HG02840 (cell line): ENCODE results near the gene LRCOL1.

Experiments
- ATAC-seq: cut with Tn5 transposase; IDR thresholded peaks from one replicate; pipeline ENCODE4 v1.9.1; 2021; ENCODE audit warnings: mild to moderate bottlenecking, moderate library complexity, moderate number of reproducible peaks; ENCODE audit not compliant: unreplicated experiment, low FRiP score

Gene LRCOL1

DNA sequence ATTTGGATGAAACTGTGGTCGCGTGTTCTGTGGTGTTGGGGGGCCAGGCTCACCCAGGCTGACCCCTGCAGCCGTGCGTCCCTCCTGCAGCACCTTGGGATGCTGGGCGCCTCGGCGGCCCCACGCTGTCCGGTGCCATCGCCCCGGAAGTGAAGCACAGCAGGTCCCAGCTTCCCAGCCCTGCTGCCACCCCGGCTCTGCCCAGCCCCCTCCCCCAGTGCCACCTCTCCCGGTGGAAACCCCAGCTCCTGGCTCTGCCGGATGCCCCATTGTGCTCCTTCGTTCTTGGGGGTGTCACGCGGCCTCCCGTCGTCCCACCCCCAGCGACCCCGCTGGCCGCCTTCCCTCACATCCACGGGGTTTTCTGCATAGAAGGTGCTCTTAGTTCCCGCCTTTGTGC lies 25.2 kb downstream of the LRCOL1 start:
- ATAC-seq, result no peak

DNA sequence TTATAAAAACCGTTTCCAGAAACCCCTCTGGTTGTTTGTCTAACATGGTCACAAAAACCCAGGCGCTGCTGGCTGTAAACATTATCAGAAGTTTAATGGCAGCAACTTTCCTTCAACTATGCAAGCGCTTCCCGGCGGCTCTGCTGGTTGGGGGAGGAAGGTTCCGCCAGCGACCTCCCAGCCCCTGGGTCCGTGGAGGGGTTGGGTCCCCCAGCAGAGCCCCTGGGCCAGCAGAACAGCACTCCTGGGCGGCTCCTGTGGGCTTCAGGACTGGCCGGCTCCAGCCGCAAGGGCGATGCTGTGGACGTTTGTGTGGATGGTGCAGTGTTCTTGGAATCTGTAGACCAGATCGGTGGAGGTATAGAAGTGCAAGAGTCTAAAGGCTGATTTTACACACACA lies 26.0 kb downstream of the LRCOL1 start:
- ATAC-seq, result no peak

DNA sequence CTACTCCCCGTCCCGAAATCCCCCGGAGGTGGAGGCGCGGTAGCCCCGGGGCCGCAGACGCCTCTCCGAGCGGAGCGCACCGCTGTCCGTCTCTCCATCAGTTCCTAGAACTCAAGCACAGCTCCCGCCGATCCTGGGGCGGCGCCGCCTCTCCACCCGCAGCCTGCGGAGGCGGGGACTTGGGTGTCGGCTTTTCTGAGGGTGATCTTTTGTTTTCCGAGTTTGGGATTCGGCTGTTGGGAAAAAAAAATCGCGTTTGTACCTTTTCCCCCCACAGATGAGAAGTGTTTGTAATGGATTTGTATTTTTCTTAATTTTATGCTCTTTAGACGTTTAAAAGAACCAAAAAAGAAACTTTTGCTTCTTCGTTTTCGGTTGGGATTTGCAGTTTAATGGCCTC lies 26.6 kb downstream of the LRCOL1 start:
- no peak for ATAC-seq

GRCh38 chr12:132583411-132583710 lies 27.0 kb downstream of the LRCOL1 start:
- ATAC-seq, result no peak

GRCh38 chr12:132582582-132583410 lies 27.6 kb downstream of the LRCOL1 start:
- ATAC-seq, result no peak

- no peak for ATAC-seq
Measured at GRCh38 chr12:132582058-132582420, 28.3 kb downstream of the LRCOL1 start.

DNA sequence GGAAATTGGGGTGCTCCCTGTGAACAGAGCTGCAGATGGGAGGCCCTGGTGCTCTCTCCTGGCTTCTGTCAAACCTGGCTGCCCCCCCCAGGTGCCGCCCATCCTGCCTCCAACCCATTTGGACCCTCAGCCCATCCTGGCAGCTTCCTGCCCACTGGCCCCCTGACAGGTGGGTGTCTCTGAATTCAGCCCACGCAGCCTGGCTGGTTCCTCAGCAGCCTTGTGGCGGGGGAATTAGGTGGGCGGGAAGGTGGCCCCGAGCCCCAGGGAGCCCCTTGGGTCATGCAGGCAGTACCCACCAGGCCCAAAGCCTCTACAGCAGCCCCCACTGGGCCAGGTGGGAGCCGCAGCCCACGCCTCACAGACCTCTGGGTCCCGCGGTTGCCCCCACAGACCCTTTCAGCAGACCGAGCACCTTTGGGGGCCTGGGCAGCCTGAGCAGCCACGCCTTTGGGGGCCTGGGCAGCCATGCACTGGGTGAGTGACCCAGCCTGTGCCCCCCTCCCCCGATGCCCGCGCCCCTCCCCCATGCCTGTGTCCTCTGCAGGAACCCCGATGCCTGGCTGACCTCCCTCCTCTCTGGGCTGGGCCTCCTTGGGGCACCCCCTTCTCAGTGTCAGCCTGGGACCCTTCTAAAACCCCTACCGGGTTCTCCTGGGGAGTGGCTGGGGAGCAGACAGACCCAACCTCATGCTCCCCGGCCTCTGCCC lies 28.9 kb downstream of the LRCOL1 start:
- no peak for ATAC-seq

DNA sequence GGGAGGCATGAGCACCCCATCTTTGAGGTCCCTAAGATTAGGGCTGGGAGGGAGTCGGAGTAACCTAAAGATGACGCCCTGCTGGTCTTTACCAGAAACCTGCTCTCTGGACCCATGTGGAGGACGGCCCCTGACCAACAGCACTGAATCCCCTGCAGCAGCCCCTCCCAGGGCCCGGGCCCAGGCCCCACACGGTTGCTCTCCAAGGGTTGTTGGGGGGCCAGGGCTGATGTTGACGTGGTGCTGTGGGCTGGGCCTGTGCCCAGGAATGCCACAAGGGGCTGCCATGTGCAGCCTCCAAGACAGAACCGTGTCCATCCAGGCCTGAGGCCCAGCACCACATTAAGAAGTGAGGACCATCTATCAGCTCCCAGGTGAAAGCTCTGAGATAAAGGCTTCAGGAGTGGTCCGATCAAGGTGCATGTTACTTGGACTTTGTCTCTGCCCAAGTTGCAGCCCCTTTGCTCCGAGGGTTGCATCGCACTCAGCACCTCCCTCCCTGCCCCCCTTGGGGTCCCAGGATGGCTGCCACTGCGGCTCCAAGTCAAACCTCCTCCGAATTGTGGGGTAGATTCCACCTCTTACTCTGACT lies 29.6 kb downstream of the LRCOL1 start:
- ATAC-seq, result no peak

DNA sequence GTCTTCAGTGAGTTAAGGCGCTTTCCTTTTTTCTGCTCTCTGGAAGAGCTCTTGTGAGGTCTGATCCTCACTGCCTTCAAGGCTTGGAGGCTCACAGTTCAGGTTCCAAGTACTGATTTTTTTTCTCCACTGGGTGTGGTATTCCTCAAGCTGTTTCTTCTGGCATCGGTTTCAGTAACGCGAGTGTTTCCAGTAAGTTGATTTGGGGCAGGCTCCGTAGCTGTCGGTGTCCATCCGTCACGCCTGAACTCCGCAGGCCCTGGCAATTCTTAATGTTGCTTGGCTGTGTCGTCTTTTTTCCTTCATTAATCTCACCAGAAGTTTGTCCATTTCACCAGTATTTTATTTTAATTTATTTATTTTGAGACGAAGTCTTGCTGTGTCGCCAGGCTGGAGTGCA lies 30.6 kb downstream of the LRCOL1 start:
- no peak for ATAC-seq

DNA sequence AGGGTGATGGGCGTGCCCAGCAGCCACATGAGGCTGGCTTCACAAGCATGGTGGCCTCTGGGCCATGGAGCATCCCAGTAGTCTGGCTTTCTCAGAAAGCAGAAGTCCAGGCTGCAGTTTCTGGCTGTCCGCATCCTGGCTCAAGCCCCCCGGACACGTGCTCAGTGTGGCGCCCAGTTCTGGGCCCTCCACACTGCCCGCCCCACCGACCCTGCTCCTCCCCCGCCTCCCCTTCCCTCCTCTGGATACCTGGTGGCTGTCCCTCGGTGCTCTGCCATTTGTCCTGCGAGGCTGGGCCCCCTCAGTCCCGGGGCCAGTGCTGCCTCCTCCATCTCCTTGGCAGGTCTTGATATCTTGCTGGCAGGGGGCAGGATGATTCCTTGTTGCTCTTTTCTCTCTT lies 31.6 kb downstream of the LRCOL1 start:
- ATAC-seq, result no peak

GRCh38 chr12:132578118-132578517 lies 32.3 kb downstream of the LRCOL1 start:
- ATAC-seq, result no peak

DNA sequence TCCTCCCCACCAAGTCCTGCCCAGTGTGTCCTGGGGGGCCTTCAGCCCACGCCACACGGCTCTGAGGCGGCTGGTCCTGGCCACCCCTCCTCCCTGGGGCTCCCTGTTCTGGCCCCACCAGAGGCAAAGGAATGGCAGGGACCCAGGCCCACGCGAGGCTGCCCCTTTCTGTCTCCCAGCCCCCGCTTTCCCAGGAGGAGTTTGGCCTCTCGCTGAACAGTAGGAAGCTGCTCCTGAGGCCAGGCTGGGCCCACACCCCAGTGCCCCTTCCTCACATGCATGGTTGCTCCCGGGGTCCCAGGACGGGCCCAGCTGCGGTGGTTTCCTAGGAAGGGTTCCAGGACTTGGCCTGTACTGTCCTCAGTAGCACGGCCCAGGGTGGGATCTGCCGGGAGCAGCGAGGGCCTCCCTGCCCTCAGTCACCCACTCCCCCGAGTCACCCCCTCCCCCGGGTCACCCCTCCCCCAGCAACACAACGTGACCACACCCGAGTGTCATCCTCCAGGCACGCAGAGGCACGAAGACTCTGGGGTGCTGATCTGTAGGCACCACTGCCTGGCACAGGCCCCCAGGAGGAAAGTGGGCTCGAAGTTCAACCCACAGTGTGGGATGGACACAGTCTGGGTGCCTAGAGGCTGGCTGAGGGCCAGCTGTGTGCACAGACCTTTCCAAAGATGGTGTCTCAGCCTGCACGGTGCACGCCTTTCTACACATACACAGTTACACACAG lies 33.0 kb downstream of the LRCOL1 start:
- ATAC-seq, result no peak

DNA sequence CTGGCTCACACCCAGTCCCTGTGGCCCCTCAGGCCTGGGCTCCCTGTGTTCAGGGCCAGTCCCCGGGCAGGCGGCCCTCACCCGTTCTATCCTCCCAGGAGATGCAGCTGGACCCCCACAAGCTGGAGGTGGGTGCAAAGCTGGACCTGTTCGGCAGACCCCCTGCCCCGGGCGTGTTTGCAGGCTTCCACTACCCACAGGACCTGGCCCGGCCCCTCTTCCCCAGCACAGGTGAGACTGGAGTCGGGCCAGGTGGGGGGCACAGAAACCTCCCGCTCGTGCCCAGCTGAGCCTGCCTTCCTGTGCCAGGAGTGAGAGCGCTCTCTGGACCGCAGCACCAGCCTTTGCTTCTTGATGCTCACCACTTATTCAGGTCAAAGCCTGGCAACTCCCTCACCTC lies 33.7 kb downstream of the LRCOL1 start:
- no peak for ATAC-seq

DNA sequence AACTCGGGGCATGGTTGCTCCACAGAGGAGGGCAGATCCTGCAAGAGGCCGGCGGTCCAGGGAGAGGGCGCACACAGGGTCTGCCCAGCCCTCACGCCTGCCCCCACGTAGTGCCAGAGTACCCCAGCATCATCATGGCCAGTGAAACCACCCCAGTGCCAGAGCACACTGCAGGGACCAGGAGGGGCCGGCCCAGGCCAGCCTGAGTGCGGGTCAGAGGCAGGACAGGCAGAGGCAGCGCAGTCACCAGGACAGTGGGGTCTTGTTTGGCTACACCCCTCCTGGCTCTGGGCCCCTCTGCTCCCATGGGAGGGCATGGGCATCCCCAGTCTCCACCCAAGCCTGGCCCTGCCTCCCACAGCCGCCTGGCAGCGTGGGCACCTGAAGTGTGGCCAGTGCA lies 34.7 kb downstream of the LRCOL1 start:
- ATAC-seq, result no peak

- ATAC-seq, result no peak
Measured at GRCh38 chr12:132574271-132574996, 35.9 kb downstream of the LRCOL1 start.

- no peak for ATAC-seq
Measured at GRCh38 chr12:132572801-132573760, 37.3 kb downstream of the LRCOL1 start.

GRCh38 chr12:132572106-132572505 lies 38.3 kb downstream of the LRCOL1 start:
- no peak for ATAC-seq

DNA sequence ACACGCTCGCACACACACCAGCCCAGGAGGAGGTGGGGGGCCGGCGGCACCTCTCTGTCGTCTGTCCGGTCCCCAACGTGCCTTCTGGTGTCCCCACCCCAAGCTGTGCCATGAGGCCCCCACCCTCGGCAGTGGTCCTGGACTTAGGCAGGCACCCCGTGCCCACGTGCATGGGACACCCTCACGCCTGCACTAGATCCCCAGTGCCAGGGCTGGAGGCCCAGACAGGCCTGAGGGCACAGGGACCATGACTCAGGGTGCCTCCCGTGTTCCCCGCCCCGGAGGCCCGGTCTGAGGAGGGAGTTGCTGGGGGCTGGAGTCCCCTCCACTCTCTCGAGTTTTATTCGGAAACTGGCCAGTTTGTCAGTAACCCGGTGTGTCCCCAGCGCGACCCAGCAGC lies 38.8 kb downstream of the LRCOL1 start:
- ATAC-seq, result no peak

DNA sequence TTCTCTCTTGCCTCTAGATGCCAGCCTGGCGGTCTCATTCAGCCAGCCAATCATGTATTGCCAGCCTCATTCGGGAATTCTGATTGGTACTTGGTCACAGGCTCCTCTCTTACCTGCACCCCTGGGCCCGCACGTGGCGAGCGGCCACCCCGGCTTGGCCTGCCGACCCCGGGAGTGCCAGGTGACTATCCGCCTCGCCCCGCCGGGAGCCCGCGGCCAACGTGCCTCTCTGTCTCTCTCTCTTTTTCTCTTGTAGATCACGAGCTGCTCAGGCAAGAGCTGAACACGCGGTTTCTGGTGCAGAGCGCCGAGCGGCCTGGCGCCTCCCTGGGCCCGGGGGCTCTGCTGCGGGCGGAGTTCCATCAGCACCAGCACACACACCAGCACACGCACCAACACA lies 39.3 kb downstream of the LRCOL1 start:
- no peak for ATAC-seq
